Measurements from ENCODE around the gene FBXL19.

The FBXL19 gene

GRCh38 chr16:30946671-30947540 lies 23.5 kb downstream of the FBXL19 start:
- no peak for DNase-seq

- DNase-seq: no peak
Measured at GRCh38 chr16:30947541-30947858, 24.1 kb downstream of the FBXL19 start.

GRCh38 chr16:30947859-30948666 lies 24.7 kb downstream of the FBXL19 start:
- no peak for DNase-seq

GRCh38 chr16:30948667-30949649 lies 25.6 kb downstream of the FBXL19 start, which contains the start of gene ORAI3:
TSS of gene ORAI3 (plus strand) at chr16:30949068. CDS start at chr16:30949290, 222 bp downstream.
- peak; percentile 73 for DNase-seq

- peak; percentile 31 to 44 for DNase-seq
Measured at GRCh38 chr16:30949650-30950515, 26.5 kb downstream of the FBXL19 start.

GRCh38 chr16:30950516-30951065 lies 27.2 kb downstream of the FBXL19 start:
- DNase-seq: no peak

GRCh38 chr16:30951193-30951592 lies 27.8 kb downstream of the FBXL19 start:
- no peak for DNase-seq

GRCh38 chr16:30951750-30952149 lies 28.4 kb downstream of the FBXL19 start:
- no peak for DNase-seq

GRCh38 chr16:30953111-30953510 lies 29.7 kb downstream of the FBXL19 start:
- no peak for DNase-seq

- peak; percentile 54 to 66 for DNase-seq
Measured at GRCh38 chr16:30953511-30954124, 30.2 kb downstream of the FBXL19 start.

- no peak for DNase-seq
Measured at GRCh38 chr16:30954993-30955392, 31.6 kb downstream of the FBXL19 start.

GRCh38 chr16:30956601-30957455 lies 33.5 kb downstream of the FBXL19 start:
- DNase-seq: peak; percentile 33 to 47

- DNase-seq: peak; percentile 72 to 81
Measured at GRCh38 chr16:30957456-30958174, 34.2 kb downstream of the FBXL19 start, which contains the start of gene SETD1A. TSS of gene SETD1A (plus strand) at chr16:30957754. CDS start at chr16:30958732, 978 bp downstream.

- no peak for DNase-seq
Measured at GRCh38 chr16:30958175-30959079, 35.1 kb downstream of the FBXL19 start.

GRCh38 chr16:30961384-30961783 lies 38.0 kb downstream of the FBXL19 start:
- no peak for DNase-seq

- DNase-seq: no peak
Measured at GRCh38 chr16:30963925-30964511, 40.6 kb downstream of the FBXL19 start.

- DNase-seq: no peak
Measured at GRCh38 chr16:30964574-30965226, 41.3 kb downstream of the FBXL19 start.
